MCF 10A (cell line): ENCODE data around the gene C5orf15. TPM values are rescaled to one million over a fixed set of nuclear protein-coding genes. Genes with fewer than 3 reads are reported as not detected.

Experiments
- BruUV-seq: library from RNA; stranded (reverse); fragments of 400-500 nt; replicated peaks from 2 replicates; lab custom pipeline; 2021; lab: Mats Ljungman, UMichigan
- CTCF ChIA-PET: fragments of 300-600 bp; sonication (Branson Sonifier 250); formaldehyde crosslinking; extraction: SDS; loops from one replicate; lab custom pipeline; 2021; ENCODE audit warnings: antibody characterized with exemption, inconsistent platforms; lab: Yijun Ruan, JAX
- POLR2A ChIA-PET: fragments of 300-600, 350-650 bp; sonication (Branson Sonifier 250); formaldehyde crosslinking; extraction: SDS; loops from one replicate; lab custom pipeline; 2020; ENCODE audit warnings: antibody characterized with exemption, inconsistent platforms; lab: Yijun Ruan, JAX
- DNase-seq: peaks from one replicate; pipeline ENCODE4 v3.0.0-alpha.2; 2018; ENCODE audit not compliant: unreplicated experiment
- H3K27ac Mint-ChIP-seq: one replicate; pipeline ENCODE4 v1.8.0; 2022; ENCODE audit warnings: mild to moderate bottlenecking, low read depth, mixed read lengths; ENCODE audit not compliant: unreplicated experiment
- H3K27me3 Mint-ChIP-seq: one replicate; pipeline ENCODE4 v1.8.0; 2022; ENCODE audit warnings: mixed read lengths; ENCODE audit not compliant: insufficient read depth, unreplicated experiment
- H3K36me3 Mint-ChIP-seq: one replicate; pipeline ENCODE4 v1.8.0; 2022; ENCODE audit warnings: mild to moderate bottlenecking, moderate library complexity, mixed read lengths; ENCODE audit not compliant: insufficient read depth, unreplicated experiment
- H3K4me1 Mint-ChIP-seq: one replicate; pipeline ENCODE4 v1.8.0; 2022; ENCODE audit warnings: mixed read lengths; ENCODE audit not compliant: insufficient read depth, unreplicated experiment
- H3K4me3 Mint-ChIP-seq: one replicate; pipeline ENCODE4 v1.8.0; 2022; ENCODE audit warnings: mild to moderate bottlenecking, moderate library complexity, mixed read lengths; ENCODE audit not compliant: unreplicated experiment
- H3K9me3 Mint-ChIP-seq: one replicate; pipeline ENCODE4 v1.8.0; 2022; ENCODE audit warnings: mixed read lengths; ENCODE audit not compliant: unreplicated experiment
- CTCF ChIP-seq: fragments of 200-600 bp; IDR thresholded peaks from one replicate; pipeline ENCODE4 v1.8.0; 2022; ENCODE audit warnings: antibody characterized with exemption, mild to moderate bottlenecking; ENCODE audit not compliant: unreplicated experiment
- intact Hi-C: fragments of 100-400 bp; cut with micrococcal nuclease; formaldehyde crosslinking; loops from 2 replicates; pipeline ENCODE4 v1.14.1; 2022
- total RNA-seq: library from RNA; stranded (reverse); gene quantifications from 2 replicates; pipeline ENCODE4 v1.2.3, GENCODE V29; 2022

C5orf15 gene
- total RNA-seq, 1 experiment from 2014 or later = 35.1 TPM

GRCh38 chr5:133966090-133966489 is 2.3 kb downstream of the C5orf15 start:
- no peaks in the 10 kb centered on the region for H3K27me3 Mint-ChIP-seq
- TF ChIP-seq CTCF = no peak
- intact Hi-C loops = no loop called here
- no peak overlapping the region for H3K27ac Mint-ChIP-seq
- peaks cover 31% of the 10 kb centered on the region for H3K36me3 Mint-ChIP-seq
- H3K9me3 Mint-ChIP-seq = peaks cover 7% of the 10 kb centered on the region
- peaks cover 43% of the 10 kb centered on the region for H3K4me1 Mint-ChIP-seq
- no TSS peak for BruUV-seq
- no peak for DNase-seq
- no peak overlapping the region for H3K4me3 Mint-ChIP-seq
- CTCF ChIA-PET = interaction anchor here (1.0 to 1.2 kb wide), 3 partner anchors 12 to 542 kb away, joined by 3 to 7 read pairs (median 3); no protein-coding TSS in a partner anchor
- POLR2A ChIA-PET = interaction anchor here (0.6 to 1.6 kb wide), 2 partner anchors 27 to 78 kb away, joined by 4 read pairs; no protein-coding TSS in a partner anchor

- Mint-ChIP-seq H3K9me3 (peaks cover 7% of the 10 kb centered on the region), H3K4me1 (peaks cover 33% of the 10 kb centered on the region), H3K27ac (no peak overlapping the region), H3K36me3 (peaks cover 36% of the 10 kb centered on the region), H3K27me3 (no peaks in the 10 kb centered on the region), H3K4me3 (no peak overlapping the region)
- DNase-seq = no peak
- no TSS peak for BruUV-seq
- TF ChIP-seq CTCF = no peak
- ChIA-PET CTCF (interaction anchor here (0.5 to 1.7 kb wide), 5 partner anchors 14 to 1098 kb away, joined by 3 to 8 read pairs (median 4); partner anchors contain the start of gene GDF9), POLR2A (interaction anchor here (1.5 to 1.7 kb wide), 2 partner anchors 10 to 25 kb away, joined by 4 to 11 read pairs; no protein-coding TSS in a partner anchor)
- intact Hi-C loops = no loop called here
Measured at GRCh38 chr5:133963493-133964128, 4.8 kb downstream of the C5orf15 start.

- no peak overlapping the region for H3K4me3 Mint-ChIP-seq
- intact Hi-C loops = no loop called here
- peaks cover 32% of the 10 kb centered on the region for H3K4me1 Mint-ChIP-seq
- H3K9me3 Mint-ChIP-seq = peaks cover 7% of the 10 kb centered on the region
- peaks cover 36% of the 10 kb centered on the region for H3K36me3 Mint-ChIP-seq
- TF ChIP-seq CTCF = no peak
- BruUV-seq = no TSS peak
- ChIA-PET POLR2A (interaction anchor here (0.7 to 1.7 kb wide), 4 partner anchors 10 to 42 kb away, joined by 3 to 11 read pairs (median 5); partner anchors contain the start of gene VDAC1), CTCF (interaction anchor here (0.5 to 1.7 kb wide), 8 partner anchors 13 to 1281 kb away, joined by 3 to 8 read pairs (median 4); partner anchors contain the start of gene GDF9)
- H3K27me3 Mint-ChIP-seq = no peaks in the 10 kb centered on the region
- DNase-seq = no peak
- H3K27ac Mint-ChIP-seq = no peak overlapping the region
Measured at GRCh38 chr5:133962801-133963476, 5.5 kb downstream of the C5orf15 start.

GRCh38 chr5:133962131-133962530 is 6.3 kb downstream of the C5orf15 start:
- peaks cover 7% of the 10 kb centered on the region for H3K9me3 Mint-ChIP-seq
- H3K27me3 Mint-ChIP-seq = no peaks in the 10 kb centered on the region
- POLR2A ChIA-PET = interaction anchor here (0.7 to 1.5 kb wide), 3 partner anchors 9 to 43 kb away, joined by 3 to 11 read pairs (median 6); partner anchors contain the start of gene VDAC1
- intact Hi-C loops = no loop called here
- no peak for TF ChIP-seq CTCF
- DNase-seq = no peak
- H3K4me3 Mint-ChIP-seq = no peak overlapping the region
- CTCF ChIA-PET = interaction anchor here (0.5 to 1.7 kb wide), 4 partner anchors 12 to 1011 kb away, joined by 3 to 8 read pairs (median 4); no protein-coding TSS in a partner anchor
- peaks cover 24% of the 10 kb centered on the region for H3K4me1 Mint-ChIP-seq
- no TSS peak for BruUV-seq
- H3K36me3 Mint-ChIP-seq = peaks cover 40% of the 10 kb centered on the region
- H3K27ac Mint-ChIP-seq = no peak overlapping the region
